ENCODE data around the gene RASGRP2.

Gene RASGRP2

GRCh38 chr11:64691543-64691942, 52.4 kb downstream of the RASGRP2 start:
- no peak overlapping the region for H3K4ac ChIP-seq (ENCODE audit: low read depth, low read length)
- no CpG with 5 or more reads among the region's 1 CpG for WGBS (ENCODE audit: extremely low coverage, insufficient coverage, insufficient read length)
- H2BK5ac ChIP-seq (ENCODE audit: low read depth, low read length, poor library complexity): no peak overlapping the region

GRCh38 chr11:64690235-64690634, 53.7 kb downstream of the RASGRP2 start:
- no peak overlapping the region for H3K4me2 ChIP-seq (ENCODE audit: low read length)
- H3K36me3 ChIP-seq (ENCODE audit: control insufficient read depth in 1 of 2, insufficient read depth in 2 of 2, low read length in 2 of 2): no peaks in the 10 kb centered on the region
- H3K14ac ChIP-seq (ENCODE audit: low read length): no peak overlapping the region
- H4K91ac ChIP-seq (ENCODE audit: low read depth, low read length): no peak overlapping the region
- no peak overlapping the region for H2AFZ ChIP-seq (ENCODE audit: insufficient read depth, low read length, poor library complexity)
- no peak overlapping the region for H3K18ac ChIP-seq (ENCODE audit: low read length)
- H2BK12ac ChIP-seq (ENCODE audit: low read length): no peak overlapping the region
- no peaks in the 10 kb centered on the region for H3K9me3 ChIP-seq (ENCODE audit: insufficient read depth, low read depth, low read length)
- no peak overlapping the region for H3K4ac ChIP-seq (ENCODE audit: low read depth, low read length)
- no peaks in the 10 kb centered on the region for H3K79me2 ChIP-seq (ENCODE audit: control insufficient read depth, insufficient read depth, low read length, poor library complexity)
- H3K27me3 ChIP-seq (ENCODE audit: insufficient read depth, low read length): no peaks in the 10 kb centered on the region
- no peak overlapping the region for H2BK5ac ChIP-seq (ENCODE audit: low read depth, low read length, poor library complexity)
- no peak overlapping the region for H4K12ac ChIP-seq (ENCODE audit: low read depth, low read length)
- H3K4me1 ChIP-seq (ENCODE audit: control insufficient read depth in 1 of 2, insufficient read depth in 2 of 2, low read length in 2 of 2): no peaks in the 10 kb centered on the region
- no peak overlapping the region for H3K4me3 ChIP-seq (ENCODE audit: low read depth, low read length)
- no CpG with 5 or more reads among the region's 8 CpGs for WGBS (ENCODE audit: extremely low coverage, insufficient coverage, insufficient read length)
- no peak overlapping the region for H4K8ac ChIP-seq (ENCODE audit: low read depth, low read length)
- H2AK5ac ChIP-seq (ENCODE audit: low read length): no peak overlapping the region
- DNase-seq: no peak
- no peak overlapping the region for H3K23ac ChIP-seq (ENCODE audit: low read length)
- H3K79me1 ChIP-seq (ENCODE audit: low read length): no peaks in the 10 kb centered on the region
- no peak overlapping the region for H3K9ac ChIP-seq (ENCODE audit: low read length)
- H2BK120ac ChIP-seq (ENCODE audit: insufficient read depth, low read length, poor library complexity): no peak overlapping the region
- no peak overlapping the region for H3K27ac ChIP-seq (ENCODE audit: low read depth, low read length)

More at GRCh38 chr11:64691543-64691942, 52.4 kb downstream of the RASGRP2 start:
- Histone ChIP-seq H4K91ac (ENCODE audit: low read depth, low read length) (no peak overlapping the region), H3K4me1 (ENCODE audit: control insufficient read depth in 1 of 2, insufficient read depth in 2 of 2, low read length in 2 of 2) (no peaks in the 10 kb centered on the region), H3K79me1 (ENCODE audit: low read length) (no peaks in the 10 kb centered on the region), H3K9me3 (ENCODE audit: insufficient read depth, low read depth, low read length) (no peaks in the 10 kb centered on the region), H2AK5ac (ENCODE audit: low read length) (no peak overlapping the region), H2AFZ (ENCODE audit: insufficient read depth, low read length, poor library complexity) (no peak overlapping the region), H3K9ac (ENCODE audit: low read length) (no peak overlapping the region), H3K18ac (ENCODE audit: low read length) (no peak overlapping the region), H3K23ac (ENCODE audit: low read length) (no peak overlapping the region), H3K4me3 (ENCODE audit: low read depth, low read length) (no peak overlapping the region), H3K14ac (ENCODE audit: low read length) (no peak overlapping the region), H3K36me3 (ENCODE audit: control insufficient read depth in 1 of 2, insufficient read depth in 2 of 2, low read length in 2 of 2) (no peaks in the 10 kb centered on the region), H4K12ac (ENCODE audit: low read depth, low read length) (no peak overlapping the region), H2BK12ac (ENCODE audit: low read length) (no peak overlapping the region), H3K4me2 (ENCODE audit: low read length) (no peak overlapping the region), H3K79me2 (ENCODE audit: control insufficient read depth, insufficient read depth, low read length, poor library complexity) (no peaks in the 10 kb centered on the region), H3K27me3 (ENCODE audit: insufficient read depth, low read length) (no peaks in the 10 kb centered on the region), H3K27ac (ENCODE audit: low read depth, low read length) (no peak overlapping the region), H2BK120ac (ENCODE audit: insufficient read depth, low read length, poor library complexity) (no peak overlapping the region), H4K8ac (ENCODE audit: low read depth, low read length) (no peak overlapping the region)
- DNase-seq: no peak

- no peak overlapping the region for H3K14ac ChIP-seq (ENCODE audit: low read length)
- H3K23ac ChIP-seq (ENCODE audit: low read length): no peak overlapping the region
- H3K79me1 ChIP-seq (ENCODE audit: low read length): no peaks in the 10 kb centered on the region
- no CpG with 5 or more reads among the region's 13 CpGs for WGBS (ENCODE audit: extremely low coverage, insufficient coverage, insufficient read length)
- peak overlapping the region; percentile 46 for H2AFZ ChIP-seq (ENCODE audit: insufficient read depth, low read length, poor library complexity)
- H3K4me1 ChIP-seq (ENCODE audit: control insufficient read depth in 1 of 2, insufficient read depth in 2 of 2, low read length in 2 of 2): no peaks in the 10 kb centered on the region
- H3K79me2 ChIP-seq (ENCODE audit: control insufficient read depth, insufficient read depth, low read length, poor library complexity): no peaks in the 10 kb centered on the region
- H3K4ac ChIP-seq (ENCODE audit: low read depth, low read length): no peak overlapping the region
- DNase-seq: peak; percentile 78 to 89
- H2BK120ac ChIP-seq (ENCODE audit: insufficient read depth, low read length, poor library complexity): no peak overlapping the region
- no peak overlapping the region for H4K12ac ChIP-seq (ENCODE audit: low read depth, low read length)
- H4K8ac ChIP-seq (ENCODE audit: low read depth, low read length): peak overlapping the region; percentile 8
- H2BK5ac ChIP-seq (ENCODE audit: low read depth, low read length, poor library complexity): no peak overlapping the region
- H3K36me3 ChIP-seq (ENCODE audit: control insufficient read depth in 1 of 2, insufficient read depth in 2 of 2, low read length in 2 of 2): no peaks in the 10 kb centered on the region
- peak overlapping the region; percentile 92 for H3K4me2 ChIP-seq (ENCODE audit: low read length)
- no peak overlapping the region for H2BK12ac ChIP-seq (ENCODE audit: low read length)
- no peaks in the 10 kb centered on the region for H3K9me3 ChIP-seq (ENCODE audit: insufficient read depth, low read depth, low read length)
- H2AK5ac ChIP-seq (ENCODE audit: low read length): no peak overlapping the region
- peak overlapping the region; percentile 70 for H3K4me3 ChIP-seq (ENCODE audit: low read depth, low read length)
- no peaks in the 10 kb centered on the region for H3K27me3 ChIP-seq (ENCODE audit: insufficient read depth, low read length)
- no peak overlapping the region for H3K27ac ChIP-seq (ENCODE audit: low read depth, low read length)
- no peak overlapping the region for H3K18ac ChIP-seq (ENCODE audit: low read length)
- H4K91ac ChIP-seq (ENCODE audit: low read depth, low read length): no peak overlapping the region
- no peak overlapping the region for H3K9ac ChIP-seq (ENCODE audit: low read length)
These were observed 55.4 kb downstream of the RASGRP2 start for GRCh38 chr11:64688534-64688982.

- Histone ChIP-seq H3K36me3 (ENCODE audit: control insufficient read depth in 1 of 2, insufficient read depth in 2 of 2, low read length in 2 of 2) (no peaks in the 10 kb centered on the region), H3K27ac (ENCODE audit: low read depth, low read length) (no peak overlapping the region), H3K9ac (ENCODE audit: low read length) (no peak overlapping the region), H3K4me1 (ENCODE audit: control insufficient read depth in 1 of 2, insufficient read depth in 2 of 2, low read length in 2 of 2) (no peaks in the 10 kb centered on the region), H3K79me2 (ENCODE audit: control insufficient read depth, insufficient read depth, low read length, poor library complexity) (no peaks in the 10 kb centered on the region), H3K9me3 (ENCODE audit: insufficient read depth, low read depth, low read length) (no peaks in the 10 kb centered on the region), H3K18ac (ENCODE audit: low read length) (no peak overlapping the region), H3K4ac (ENCODE audit: low read depth, low read length) (no peak overlapping the region), H3K23ac (ENCODE audit: low read length) (no peak overlapping the region), H3K4me3 (ENCODE audit: low read depth, low read length) (no peak overlapping the region), H3K79me1 (ENCODE audit: low read length) (no peaks in the 10 kb centered on the region), H2AFZ (ENCODE audit: insufficient read depth, low read length, poor library complexity) (no peak overlapping the region), H3K4me2 (ENCODE audit: low read length) (no peak overlapping the region), H2BK120ac (ENCODE audit: insufficient read depth, low read length, poor library complexity) (no peak overlapping the region), H3K14ac (ENCODE audit: low read length) (no peak overlapping the region), H2BK12ac (ENCODE audit: low read length) (no peak overlapping the region), H4K8ac (ENCODE audit: low read depth, low read length) (no peak overlapping the region), H2BK5ac (ENCODE audit: low read depth, low read length, poor library complexity) (no peak overlapping the region), H4K91ac (ENCODE audit: low read depth, low read length) (no peak overlapping the region), H2AK5ac (ENCODE audit: low read length) (no peak overlapping the region), H3K27me3 (ENCODE audit: insufficient read depth, low read length) (no peaks in the 10 kb centered on the region), H4K12ac (ENCODE audit: low read depth, low read length) (no peak overlapping the region)
- no peak for DNase-seq
- no CpG with 5 or more reads among the region's 19 CpGs for WGBS (ENCODE audit: extremely low coverage, insufficient coverage, insufficient read length)
These were observed 56.1 kb downstream of the RASGRP2 start for GRCh38 chr11:64687643-64688533.
